T follicular helper cell (primary cell): ENCODE data around the gene CDH4.
"Not testable (repeated sequence)": the region's sequence is repeated elsewhere in the genome, so short reads cannot be mapped to it uniquely, and the experiment has no call there.

Experiments used
- DNase-seq: peaks from one replicate; pipeline ENCODE4 v3.0.0-alpha.2; 2020; ENCODE audit warnings: low read depth

CDH4 gene

DNA sequence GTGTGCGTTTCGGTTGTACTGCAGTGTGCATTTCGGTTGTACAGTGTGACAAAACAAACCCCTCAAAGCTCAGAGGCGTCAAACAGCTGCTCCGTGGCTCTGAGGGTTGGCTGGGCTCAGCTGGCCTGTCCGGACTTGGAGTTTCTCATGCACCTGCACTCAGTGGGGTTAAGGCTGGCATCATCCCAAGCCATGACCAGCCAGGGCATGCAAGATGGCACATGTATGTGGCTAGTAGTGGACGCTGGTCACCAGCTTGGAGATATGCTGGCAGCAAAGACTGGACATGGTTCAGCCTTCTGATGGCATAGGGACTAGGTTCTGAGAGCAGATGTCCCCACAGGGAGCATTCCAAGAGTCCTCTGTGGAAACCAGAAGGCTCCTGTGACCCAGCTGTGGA, 187.2 kb downstream of the CDH4 start:
- DNase-seq: no peak

GRCh38 chr20:61440548-61441055, 188.5 kb downstream of the CDH4 start:
- DNase-seq: no peak

DNA sequence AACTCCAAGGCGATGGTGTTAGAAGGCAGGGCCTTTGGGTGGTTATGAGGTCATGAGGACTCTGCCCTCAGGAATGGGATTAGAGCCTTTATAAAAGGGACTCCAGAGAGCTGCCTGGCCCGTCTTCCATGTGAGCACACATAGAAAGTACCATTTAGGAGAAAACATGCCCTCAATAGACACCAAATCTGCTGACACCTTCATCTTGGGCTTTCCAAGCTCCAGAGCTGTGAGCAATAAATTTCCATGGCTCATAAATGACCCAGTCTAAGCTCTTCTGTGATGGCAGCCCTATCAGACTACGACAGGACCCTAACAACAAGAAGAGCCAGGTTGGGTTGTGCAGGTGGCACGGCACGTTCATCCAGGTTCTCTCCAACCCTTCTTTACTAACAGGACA, 189.5 kb downstream of the CDH4 start:
- DNase-seq: no peak

DNA sequence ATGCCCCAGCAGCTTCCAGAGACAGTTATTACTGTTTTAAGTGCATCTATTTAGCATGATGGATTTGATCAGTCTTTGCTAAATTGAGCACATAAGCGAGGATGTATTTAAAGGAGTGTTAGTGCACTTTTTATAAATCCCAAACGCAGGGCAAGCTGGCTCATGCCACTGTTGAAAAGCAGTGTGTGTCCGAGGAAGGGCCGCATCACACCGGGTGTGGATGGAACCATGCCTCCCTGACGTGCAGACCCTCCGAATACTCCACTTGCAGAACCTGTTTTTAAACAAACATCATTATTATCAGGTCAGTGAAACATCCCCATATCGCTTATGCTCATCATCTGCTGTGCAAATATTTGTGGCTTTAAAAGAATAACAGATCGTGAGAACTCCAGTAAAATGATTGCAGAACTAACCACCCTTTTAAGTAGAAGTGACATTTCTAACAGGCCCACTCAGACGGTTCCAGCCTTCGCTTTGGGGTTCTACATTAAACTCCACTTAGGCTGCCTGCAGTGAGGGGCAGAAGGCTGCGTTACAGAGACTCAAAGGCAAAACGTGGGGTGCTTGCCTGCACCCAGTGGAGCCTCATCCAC, 190.1 kb downstream of the CDH4 start:
- no peak for DNase-seq

DNA sequence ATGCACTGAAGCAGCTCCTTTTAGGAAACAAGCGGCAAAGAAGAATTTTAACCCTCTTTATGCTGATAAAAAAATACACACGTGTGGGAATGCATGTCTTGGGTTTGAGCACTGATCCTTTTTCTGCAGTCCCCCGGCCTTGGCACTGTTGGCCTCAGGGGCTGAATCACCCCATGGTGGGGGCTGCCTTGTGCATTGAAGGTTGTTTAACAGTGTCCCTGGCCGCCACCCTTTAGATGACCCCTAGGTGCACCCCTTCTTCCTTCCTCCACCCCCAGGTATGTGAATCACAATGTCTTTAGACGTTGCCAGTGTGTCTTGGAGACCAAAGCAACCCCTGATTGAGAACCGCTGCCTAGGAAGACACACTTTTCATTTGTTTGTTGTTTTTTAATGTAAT, 190.7 kb downstream of the CDH4 start:
- no peak for DNase-seq

DNA sequence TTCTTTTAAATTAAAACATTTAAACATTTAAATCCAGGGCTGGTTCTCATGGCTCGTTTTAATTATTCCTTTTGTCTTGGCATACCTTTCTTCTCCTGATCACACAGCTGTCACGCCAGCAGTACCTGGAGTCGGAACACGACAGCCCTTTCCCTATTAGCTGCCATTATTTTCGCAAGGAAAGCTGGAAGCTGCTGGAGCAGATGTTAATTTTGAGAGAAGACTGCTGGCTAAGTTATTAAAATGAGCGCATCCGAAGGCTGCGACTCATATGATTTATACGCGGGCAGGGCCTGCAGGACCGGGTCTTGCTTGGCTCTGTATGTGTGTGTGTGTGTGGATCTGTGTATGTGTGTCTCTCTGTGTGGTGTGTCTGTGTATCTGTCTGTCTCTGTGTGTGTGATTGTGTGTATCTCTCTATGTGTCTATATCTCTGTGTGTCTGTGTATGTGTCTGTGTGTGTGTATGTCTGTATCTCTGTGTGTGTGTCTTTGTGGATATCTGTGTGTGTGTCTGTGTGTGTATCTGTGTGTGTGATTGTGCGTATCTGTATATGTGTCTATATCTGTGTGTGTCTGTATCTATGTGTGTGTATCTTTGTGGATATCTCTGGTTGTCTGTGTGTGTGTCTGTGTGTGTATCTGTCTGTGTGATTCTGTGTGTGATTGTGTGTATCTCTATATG, 191.5 kb downstream of the CDH4 start:
- no peak for DNase-seq

DNA sequence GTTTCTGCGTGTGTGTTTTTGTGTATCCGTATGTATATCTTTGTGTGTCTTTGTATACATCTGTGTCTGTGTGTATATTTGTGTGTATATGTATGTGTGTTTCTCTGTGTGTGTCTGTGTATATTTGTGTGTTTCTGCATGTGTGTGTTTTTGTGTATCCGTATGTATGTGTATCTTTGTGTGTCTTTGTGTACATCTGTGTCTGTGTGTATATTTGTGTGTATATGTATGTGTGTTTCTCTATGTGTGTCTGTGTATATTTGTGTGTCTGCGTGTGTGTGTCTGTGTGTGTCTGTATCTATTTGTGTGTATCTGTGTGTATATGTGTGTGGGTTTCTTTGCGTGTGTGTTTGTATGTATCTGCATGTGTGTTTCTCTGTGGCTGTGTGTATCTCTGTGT, 192.6 kb downstream of the CDH4 start:
- DNase-seq: no peak

GRCh38 chr20:61445138-61445537, 193.1 kb downstream of the CDH4 start:
- DNase-seq: no peak

DNA sequence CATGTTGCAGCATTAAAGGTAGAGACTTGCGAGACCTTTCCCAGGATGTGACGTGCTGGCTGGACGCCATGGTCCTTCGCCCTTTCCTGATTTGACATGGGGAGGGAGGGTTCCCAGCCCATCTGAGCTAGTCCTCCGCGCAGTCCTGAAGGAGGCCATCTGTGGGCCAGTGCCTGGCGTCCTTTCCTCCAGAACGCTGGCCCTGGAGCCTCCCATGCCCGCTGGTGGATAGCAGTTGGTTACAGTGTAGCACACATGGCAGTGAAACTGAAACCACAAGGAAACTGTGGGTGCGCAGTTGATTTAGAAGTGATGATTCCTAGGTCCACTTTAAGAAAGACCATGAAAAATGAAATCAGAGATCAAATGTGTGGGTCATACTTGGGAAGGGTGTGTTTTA, 193.7 kb downstream of the CDH4 start:
- no peak for DNase-seq

DNA sequence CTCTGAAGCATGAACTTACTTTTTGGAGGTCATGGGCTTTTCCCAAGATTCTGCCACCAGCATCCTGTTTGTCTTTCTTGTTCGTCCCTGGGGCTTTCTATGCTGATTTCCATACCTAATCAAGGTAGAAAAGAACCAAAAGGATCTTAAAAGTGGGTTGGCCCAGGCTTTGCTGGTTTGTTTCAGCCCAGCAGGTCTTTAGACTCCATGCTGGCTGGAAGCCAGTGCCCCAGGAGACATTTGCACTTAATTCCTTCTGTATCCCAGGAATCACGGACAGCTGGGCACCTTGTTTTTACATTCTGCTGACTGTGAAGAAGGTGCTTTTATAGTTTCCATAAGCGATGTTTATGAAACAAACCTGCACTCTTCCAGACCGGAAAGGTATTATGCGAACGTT, 195.9 kb downstream of the CDH4 start:
- DNase-seq: no peak

GRCh38 chr20:61448386-61448785, 196.3 kb downstream of the CDH4 start:
- DNase-seq: no peak

DNA sequence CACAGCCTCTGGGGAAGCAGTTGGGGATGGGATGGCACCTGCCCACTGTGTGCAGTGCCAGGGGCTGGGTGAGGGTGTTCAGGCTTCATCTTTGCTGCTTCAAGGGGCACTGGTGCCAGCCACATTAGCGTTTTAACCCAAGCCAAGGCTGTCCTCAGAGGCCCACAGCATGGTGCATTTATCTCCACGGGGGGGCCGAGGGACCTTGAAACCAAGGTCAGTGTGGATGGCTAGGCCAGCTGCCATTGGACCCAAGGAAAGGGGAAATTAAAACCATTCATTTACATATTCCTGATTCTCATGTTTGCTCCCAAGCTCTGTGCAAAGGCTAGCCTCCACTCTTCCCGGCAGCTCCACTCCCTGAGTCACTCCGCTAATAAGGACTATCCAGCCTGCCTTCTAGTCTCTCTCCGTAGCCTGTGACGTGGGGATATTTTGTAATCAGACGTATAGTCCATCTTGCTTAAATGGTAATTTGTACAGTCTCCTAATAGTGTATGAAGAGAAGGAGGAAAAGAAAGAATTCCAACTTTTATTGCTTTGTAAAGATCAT, 197.1 kb downstream of the CDH4 start:
- no peak for DNase-seq

DNA sequence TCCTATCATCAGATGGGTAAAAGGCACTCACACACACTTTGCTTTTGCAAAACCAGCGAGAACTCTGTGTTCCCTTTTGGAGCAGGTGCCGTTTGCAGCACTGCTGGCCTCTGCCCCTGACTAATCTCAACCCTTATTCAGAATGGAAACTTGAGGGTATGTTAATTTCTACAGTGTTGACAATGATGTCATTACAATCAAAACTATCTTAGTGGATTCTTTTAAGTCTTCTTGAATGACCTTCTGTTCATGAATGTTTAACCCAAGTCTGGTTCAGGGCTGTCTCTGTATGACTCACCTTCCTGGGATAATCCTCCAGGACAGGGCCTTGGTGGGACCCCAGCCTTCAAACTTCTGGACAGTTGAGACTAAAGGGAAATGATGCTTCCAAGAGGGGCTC, 197.9 kb downstream of the CDH4 start:
- DNase-seq: no peak

DNA sequence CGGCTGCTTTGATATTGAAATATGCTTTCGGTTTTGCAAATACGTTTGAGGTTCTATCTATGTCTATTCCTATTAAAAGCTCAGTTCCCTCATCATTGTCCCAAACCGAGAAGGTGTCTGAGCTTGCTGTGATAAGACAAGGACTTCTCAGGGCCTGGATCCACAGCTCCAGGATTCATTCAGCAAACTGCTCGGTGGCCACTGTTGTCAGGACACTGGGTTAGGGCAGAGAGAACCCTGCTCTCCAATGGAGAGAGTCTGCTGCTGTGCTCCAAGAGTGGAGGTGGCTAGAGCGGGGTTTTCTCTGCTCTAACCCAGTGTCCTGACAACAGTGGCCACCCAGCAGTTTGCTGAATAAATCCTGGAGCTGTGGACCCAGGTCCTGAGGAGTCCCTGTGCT, 198.5 kb downstream of the CDH4 start:
- DNase-seq: no peak

GRCh38 chr20:61451009-61451408, 198.9 kb downstream of the CDH4 start:
- no peak for DNase-seq

GRCh38 chr20:61451953-61452352, 199.9 kb downstream of the CDH4 start:
- DNase-seq: no peak

GRCh38 chr20:61453219-61453618, 201.2 kb downstream of the CDH4 start:
- DNase-seq: no peak

DNA sequence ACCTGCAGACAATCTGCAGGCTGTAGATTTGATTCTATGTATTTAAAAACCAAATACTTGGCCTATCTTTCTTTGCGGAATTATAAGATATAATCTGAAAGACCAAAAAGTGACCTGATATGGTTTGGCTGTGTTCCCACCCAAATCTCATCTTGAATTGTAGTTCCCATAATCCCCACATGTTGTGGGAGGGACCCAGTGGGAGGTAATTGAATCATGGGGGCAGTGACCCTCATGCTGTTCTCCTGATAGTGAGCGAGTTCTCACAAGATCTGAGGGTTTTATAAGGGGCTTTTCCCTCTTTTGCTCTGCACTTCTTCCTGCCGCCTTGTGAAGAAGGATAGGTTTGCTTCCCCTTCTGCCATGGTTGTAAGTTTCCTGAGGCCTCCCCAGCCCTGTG, 201.6 kb downstream of the CDH4 start:
- not testable (repeated sequence) for DNase-seq

GRCh38 chr20:61454053-61454452, 202.0 kb downstream of the CDH4 start:
- no peak for DNase-seq

DNA sequence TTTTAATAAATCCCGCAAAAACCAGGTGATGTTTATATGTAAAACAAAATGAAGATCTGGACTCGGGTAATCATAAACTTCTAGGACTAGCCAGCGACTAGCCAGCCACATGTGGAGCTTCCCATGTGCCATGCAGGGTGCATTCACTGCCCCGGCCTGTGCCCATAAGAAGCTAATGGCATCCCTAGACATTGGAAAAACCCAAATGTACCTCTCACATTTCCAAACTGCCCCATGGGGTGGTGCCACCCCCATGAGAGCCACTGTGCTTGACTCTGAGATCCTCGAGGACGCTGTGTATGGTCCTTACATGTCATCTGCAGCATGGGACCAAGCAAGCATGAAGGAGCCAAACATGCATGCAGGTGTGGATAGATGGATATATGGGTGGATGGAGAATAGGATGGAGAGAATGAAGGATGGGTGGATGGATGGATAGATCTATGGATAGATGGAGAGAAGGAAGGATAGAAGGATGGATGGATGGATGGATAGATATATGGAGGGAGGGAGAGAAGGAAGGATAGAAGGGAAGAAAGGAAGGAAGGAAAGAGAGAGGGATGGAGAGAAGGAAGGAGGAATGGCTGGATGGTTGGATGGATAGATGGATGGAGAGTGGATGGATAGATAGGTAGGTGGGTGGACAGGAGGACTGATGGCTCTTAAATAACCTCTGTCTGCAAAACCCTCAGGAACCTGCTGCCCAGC, 203.6 kb downstream of the CDH4 start:
- DNase-seq: no peak

DNA sequence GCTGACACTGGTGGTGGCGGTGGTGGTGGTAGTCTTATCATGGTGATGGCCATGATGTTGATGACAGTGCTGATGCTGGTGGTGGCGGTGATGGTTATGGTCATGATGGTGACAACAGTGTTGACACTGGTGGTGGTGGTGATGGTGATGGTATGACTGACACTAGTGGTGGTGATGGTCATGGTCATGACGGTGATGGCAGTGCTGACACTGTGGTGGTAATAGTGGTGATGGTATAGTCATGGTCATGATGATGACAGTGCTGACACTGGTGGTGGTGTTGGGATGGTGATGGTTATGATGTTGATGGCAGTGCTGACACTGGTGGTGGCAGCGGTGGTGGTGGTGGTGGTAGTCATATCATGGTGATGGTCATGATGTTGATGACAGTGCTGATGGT, 205.7 kb downstream of the CDH4 start:
- DNase-seq: no peak

DNA sequence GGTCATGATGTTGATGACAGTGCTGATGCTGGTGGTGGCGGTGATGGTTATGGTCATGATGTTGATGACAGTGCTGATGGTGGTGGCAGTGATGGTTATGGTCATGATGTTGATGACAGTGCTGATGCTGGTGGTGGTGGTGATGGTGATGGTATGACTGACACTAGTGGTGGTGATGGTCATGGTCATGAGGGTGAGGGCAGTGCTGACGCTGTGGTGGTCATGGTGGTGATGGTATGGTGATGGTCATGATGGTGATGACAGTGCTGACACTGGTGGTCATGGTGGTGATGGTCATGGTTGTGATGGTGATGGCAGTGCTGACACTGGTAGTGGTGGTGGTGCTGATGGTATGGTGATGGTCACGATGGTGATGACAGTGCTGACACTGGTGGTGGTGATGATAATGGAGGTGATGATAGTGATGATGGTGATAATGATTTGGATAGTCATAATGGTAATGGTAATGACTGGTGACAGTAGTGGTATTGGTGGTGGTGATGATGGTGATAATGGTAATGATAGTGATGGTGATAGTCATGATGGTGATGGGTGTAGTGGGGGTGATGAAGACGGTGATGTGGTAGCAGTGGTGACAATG, 206.2 kb downstream of the CDH4 start:
- DNase-seq: no peak

GRCh38 chr20:61459266-61459665, 207.2 kb downstream of the CDH4 start:
- DNase-seq: no peak
